Activated CD4-positive, alpha-beta T cell treated with anti-CD3 and anti-CD28 coated beads, Interleukin-2, amount 50 U/mL, for 24 hours (primary cell): ENCODE results near the gene PRMT3.
"Not testable (repeated sequence)": the region's sequence is repeated elsewhere in the genome, so short reads cannot be mapped to it uniquely, and the experiment has no call there.

Experiments
- DNase-seq, 2 donors: peaks; one replicate each; pipeline ENCODE4 v3.0.0-alpha.2; 2020; ENCODE audit warnings: low read depth in 1 of 2, low spot score in 1 of 2

Gene PRMT3

DNA sequence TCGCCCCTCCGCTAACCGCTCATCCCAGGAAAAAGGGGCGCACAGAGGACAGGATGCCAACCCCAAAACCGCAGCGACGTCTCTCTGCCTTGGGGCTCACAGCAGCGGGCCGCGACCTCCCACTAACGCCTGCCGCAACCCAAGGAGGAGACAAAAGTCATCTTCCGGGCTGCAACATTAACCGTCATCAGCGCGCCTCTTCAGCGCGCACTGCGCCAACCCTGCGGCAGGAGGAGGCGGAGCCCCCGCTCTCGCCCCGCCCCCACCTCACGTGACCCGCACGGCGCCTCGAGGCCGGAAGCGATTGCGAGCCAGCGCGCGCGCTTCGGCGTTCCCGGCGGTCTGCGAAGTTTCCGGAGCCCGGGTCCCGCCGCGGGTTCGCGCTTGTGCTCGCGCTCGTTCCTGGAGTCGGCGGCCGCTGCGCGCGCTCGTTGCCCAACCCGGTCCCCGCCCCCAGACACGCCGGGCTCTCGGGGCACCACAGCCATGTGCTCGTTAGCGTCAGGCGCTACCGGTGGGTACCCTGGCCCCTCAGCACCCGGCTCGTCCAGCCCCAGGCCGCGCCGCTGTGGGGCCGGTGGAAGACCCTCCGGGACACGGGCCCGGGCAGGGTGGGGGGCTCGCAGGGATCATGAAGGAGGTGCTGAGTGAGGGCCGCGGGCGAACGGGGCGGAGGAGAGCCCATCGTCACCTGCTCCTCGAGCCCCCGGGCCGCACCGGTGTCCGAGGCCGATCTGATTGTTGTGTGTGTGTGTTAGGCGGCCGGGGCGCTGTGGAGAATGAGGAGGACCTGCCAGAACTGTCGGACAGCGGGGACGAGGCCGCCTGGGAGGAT is at the start of gene PRMT3:
TSS of gene PRMT3 (plus strand) at position 456 of the 835 bp plus-strand sequence. CDS start at position 487, 31 bp downstream.
- peak; percentile 93 to 94 for DNase-seq

DNA sequence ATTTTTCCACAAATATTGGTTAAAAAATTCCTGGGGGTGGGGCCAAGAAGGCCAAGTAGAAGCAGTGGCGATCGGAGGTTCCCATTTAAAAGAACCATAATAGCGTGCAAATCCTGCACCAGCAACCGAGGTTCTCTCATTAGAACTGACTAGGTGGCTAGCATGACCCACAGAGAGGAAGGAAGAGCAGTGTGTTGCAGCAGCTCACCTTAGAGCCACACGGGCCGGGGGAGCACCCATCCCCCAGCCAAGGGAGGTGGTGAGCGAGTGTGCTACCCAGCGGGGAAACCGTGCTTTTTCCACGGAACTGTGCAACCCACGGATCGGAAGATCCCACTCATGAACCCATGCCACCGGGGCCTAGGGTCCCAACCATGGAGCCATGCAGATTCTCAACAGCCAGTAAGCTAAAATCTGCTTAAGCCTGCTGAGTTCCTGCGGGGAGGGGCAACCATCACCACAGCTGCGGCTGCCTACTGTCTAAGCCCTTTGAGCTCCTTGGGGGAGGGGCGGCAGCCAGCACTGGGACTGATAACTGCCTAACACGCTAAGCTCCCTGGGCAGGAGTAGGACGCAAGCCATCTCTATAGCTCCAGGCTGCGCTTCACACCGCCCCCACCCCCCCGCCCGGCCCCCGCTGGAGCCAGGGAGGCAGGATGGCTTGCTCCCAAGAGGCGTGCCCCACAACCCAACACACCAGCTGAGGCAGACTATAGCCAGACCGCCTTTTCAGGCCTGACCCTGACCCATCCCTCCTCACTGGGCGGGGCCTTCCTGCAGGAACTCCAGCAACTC is 45.0 kb upstream of the PRMT3 start:
- DNase-seq: no peak

DNA sequence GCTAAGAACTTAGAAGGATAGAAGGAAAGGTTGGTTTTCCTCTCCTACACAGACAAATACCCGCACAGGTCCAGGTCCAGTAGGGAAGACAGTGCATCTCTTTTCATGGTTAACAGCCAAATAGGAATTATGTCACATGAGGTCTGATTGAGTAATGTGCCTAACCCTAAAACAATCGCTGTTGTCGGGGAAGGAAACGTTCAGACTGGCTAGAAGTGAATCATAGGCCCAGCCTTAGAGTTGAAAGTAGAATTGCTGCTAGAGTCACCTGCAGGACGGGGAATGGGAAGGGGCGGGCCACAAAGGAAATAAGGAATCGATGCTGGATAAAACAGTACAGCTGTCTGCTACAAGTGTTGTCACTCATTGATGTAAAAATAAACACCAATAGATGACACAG is 36.4 kb upstream of the PRMT3 start:
- DNase-seq: no peak

DNA sequence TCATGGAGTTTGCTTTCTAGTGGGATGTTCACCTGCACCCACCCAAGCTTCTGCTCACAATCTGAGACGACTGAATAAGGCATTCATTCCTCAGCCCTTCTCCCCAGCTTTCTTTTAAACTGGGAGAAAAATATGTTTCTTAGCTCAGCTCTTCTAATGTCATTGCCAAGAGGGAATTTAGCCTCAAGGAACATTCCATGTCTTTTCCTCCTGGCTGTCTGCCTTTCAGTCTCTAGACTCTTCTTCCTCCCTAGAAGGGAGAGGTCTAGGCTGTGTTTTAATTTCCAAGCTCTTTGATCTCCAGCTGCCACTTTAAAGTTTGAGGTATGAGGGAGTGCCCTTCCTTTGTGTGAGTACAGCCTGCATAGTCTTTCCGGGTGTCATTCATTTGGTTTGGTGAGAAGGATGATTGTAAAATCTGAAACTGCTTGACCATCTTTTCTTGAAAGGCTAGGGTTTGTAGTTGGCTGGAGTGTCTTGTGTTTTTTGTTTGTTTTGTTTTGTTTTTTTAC is 35.7 kb upstream of the PRMT3 start:
- DNase-seq: no peak

DNA sequence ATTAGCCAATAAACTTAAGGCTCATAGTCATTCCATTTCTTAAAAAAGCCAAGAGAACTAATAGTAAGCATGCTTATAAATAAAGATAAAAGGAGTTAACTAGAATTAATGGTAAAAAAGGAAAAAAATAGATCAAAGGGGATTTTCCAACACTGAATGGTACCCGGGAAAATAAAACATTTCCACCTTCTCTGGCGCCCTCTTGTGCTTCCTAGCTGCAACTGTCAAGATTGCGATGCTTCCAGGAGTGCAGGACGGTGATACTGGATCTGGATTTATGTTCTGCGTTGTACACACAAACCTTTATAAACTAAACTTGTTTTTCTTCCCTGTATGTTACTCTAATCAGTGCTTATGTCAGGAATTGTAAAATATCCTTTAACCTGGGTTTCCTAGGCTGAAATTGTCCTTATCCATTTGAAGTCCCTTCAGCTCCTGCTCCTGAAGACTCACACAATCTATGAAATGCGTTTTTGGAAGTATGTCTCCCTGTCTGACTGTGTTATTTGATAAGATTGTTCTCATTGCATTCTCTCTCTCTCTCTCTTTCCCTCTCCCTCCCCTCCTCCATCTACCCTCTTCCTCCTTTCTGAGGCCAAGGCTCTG is 33.6 kb upstream of the PRMT3 start:
- DNase-seq: no peak

DNA sequence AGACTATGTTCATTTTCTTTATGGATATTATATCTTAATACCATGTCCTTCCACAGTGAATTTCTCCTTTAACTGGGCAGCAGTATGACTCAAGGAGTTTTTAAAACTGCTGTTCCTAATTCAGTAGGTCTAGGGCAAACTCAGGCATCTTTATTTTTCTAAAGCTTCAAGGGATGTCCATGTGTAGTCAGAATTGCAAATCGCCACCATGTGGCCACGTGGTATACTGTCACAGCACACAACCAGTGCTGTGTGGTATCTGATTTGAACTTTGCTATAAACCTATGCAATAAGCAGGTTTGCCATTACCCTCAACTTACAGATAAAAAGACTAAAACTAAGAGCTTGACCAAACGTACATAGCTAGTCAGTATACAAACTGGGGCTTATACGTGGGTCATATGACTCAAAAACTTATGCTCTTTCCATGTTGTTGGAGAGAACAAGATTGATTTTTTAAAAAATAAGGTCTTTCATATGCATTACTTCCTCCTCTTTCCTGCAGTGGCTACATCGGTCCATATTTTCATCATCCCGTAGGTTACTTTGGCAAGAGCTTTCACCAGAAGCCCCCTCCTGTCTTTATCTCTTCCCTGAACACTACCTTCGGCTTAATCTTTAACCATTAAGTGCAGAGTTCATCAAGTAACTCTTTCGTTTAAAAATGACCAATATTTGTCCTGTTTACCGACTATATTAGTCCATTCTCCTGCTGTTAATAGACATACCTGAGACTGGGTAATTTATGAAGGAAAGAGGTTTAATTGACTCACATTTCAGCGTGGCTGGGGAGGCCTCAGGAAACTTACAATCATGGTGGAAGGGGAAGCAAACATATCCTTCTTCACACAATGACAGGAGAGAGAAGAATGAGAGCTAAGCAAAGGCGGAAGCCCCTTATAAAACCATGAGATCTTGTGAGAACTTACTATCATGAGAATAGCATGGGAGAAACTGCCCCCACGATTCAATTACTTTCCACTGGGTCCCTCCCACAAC is 32.0 kb upstream of the PRMT3 start:
- no peak for DNase-seq

DNA sequence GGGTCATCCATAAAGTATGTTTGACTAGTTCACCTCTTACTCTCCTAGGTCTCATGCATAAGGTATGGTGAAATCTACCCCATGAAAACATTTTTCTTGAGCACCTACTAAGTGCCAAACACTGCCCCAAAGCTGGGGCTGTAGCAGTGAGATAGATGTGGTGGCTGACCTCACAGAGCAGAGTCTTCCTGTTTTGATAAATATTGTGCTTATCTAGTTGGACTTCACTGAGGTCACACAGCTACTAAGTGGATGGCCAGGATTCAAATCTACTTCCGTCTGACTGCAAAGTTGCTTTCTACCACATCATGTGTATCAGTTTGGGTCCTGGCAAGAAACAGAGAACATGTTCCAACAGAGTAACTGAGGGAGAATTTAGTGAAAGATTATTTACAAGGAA is 30.4 kb upstream of the PRMT3 start:
- DNase-seq: no peak

DNA sequence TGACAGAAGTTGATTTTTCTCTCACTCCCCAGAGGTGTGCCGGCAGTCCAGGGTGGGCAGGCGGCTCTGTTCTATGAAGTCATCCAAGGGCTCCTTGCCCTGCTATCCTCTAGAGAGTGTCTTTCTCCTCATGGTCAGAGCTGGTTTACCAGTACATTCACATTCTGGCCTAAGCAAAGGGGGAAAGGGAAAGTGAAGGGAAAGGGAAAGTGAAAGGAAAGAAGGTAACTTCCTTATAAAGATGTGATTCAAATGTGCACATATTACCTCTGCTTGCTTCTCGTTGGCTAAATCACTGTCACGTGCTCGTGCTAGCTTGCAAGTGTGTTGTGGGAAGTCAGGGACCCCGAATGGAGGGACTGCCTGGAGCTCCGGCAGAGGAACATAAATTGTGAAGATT is 26.9 kb upstream of the PRMT3 start:
- no peak for DNase-seq

DNA sequence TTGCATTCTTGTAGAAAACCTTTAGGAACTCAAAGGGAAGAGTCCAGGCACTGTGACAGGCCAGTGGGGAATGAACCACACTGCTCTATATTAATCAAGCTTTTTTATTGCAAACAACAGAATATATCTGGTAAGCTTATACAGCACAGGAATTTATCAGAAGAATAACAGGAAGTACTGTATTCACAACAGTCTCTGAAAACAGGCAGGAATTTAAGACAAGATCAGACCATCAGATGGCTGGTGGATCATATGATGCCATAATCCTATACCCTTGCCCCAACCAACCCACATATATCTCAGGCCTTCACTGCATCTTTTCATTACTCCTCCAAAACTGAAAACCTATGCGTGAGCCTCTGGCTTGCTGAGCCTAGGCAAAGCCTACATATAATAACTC is 25.0 kb upstream of the PRMT3 start:
- DNase-seq: no peak

DNA sequence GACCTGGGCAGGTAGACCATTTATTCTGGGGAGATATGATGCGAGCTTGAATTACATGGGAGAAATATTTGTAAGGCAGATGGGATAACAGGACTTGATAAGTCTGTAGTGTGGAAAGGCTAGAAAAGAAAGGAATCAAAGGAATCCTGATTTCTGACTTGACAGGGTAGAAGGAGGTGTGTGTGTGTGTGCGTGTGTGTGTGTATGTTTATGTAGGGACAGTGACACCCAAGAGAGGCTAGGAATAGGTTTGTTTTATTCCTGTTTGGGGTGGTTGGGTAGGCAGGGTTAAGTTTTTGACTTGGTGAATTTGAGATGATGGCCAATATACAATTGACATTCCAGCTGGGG is 24.4 kb upstream of the PRMT3 start:
- no peak for DNase-seq

DNA sequence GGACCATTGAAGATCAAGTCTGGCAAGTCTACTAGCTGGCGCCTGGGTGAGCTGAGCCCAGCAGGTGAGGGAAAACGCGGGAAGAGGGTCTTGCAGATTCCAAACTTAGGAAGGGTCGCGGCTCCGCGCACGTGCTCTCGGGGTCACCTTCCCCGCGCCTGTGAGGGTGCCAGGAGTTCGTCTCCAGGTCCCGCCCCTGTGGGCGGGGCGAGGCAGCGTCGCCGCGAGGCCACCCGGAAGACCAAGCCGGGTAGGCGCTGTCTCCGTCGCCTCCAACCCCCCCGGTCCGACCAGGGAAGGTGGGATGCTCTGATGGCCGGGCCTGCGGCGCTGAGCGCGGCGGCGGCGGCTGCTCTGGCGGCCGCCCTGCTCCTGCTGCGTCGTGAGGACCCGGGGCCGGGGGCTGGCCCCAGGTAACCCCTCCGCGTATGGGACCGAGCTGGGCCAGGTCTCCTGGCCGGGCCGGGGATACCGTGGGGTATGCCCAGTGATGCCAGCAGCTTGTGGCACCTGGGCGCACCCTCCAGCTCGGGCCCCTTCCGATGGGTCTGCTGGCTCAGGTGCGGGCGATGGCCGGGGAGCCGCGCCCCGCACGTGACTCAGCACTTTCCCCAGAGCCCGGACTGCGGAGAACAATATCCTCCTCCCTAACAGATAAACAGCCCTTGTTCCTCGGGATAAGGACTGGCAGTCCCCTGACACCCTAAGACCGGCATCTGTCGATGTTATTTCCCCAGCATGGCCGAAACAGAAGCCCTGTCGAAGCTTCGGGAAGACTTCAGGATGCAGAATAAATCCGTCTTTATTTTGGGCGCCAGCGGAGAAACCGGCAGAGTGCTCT is 23.8 kb upstream of the PRMT3 start, which contains the start of gene HTATIP2:
TSS of gene HTATIP2 (plus strand) at position 215 of the 841 bp plus-strand sequence. CDS start at position 739, 524 bp downstream.
- DNase-seq: peak; percentile 51 to 57

DNA sequence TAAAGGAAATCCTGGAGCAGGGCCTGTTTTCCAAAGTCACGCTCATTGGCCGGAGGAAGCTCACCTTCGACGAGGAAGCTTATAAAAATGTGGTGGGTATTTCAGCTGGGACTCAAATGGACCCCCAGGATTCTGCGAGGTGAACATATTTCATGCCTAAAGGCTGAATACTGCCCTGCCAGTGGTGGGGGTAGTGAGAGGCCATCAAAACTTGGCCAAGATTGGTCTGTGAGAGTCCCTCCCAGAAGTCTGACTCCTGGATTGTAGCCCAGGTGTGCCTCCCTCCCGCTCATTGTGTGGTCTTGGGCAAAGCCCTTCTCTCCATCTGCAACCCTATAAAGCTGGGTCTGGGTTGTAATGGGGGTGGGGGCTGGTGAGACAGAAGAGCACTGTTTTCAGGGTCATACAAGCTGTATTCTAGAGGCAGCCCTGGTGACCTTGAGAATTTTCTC is 23.1 kb upstream of the PRMT3 start:
- no peak for DNase-seq

DNA sequence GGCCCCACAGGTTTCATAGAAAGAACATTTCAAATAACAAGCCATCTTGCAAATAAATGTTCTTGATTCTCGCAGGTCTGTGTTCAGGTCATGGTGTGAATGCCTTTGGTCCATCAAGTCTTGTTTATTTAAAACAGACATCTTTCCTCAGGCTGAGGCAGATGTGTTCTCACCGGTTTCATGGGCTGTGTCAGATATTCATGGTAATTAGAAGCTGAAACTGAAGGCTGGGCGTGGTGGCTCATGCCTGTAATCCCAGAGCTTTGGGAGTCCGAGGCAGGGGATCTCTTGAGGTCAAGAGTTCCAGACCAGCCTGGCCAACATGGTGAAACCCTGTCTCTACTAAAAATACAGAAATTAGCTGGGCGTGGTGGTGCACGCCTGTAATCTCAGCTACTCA is 22.1 kb upstream of the PRMT3 start:
- DNase-seq: not testable (repeated sequence)

DNA sequence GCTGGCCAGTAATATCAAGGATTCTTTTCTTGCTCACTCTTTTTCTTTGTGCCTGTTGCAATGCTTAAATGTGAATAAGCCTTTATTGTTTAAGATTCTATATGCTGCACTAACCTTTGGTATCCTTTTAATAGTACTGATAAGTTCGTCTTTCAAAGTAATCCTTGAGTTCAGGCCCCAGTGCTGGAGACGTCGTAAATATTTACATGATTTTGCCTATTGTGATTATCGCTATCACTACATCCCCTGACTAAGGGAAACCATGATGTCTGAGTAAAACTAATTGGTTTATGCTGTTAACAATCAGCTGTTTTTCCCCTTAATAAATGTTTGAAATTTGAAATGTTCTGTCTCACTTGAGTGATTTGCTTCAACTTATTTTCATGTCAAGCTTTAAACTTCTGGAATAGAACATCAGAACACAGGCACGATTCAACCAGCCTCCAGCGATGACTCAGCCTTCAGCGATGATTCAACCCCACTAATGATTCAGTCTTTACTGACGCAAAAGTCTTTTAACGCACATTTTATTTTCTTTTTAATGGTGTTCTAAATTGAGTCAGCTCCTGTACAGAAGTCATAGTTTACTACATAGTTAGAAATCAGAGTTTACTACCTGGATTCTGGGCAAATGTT is 20.1 kb upstream of the PRMT3 start:
- peak; percentile 23 to 72 for DNase-seq

DNA sequence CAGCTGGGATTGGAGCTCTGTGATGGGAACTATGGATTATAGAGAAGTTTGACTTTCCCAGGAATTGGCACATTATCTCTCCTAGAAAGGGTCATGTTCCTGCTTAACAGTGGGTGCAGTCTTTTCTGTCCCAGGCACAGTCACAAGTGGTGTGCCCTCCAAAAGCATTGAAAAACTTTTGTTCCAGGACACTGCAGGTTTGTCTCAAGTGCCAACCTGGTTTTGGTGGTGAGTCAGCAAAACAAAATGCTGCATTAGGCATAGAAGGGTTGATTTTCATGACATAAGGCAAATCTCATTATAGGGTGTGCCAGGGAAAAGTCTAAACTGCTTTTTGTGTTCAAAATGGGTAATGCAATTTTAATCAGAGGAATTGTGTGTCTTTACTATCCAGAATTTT is 19.1 kb upstream of the PRMT3 start:
- no peak for DNase-seq

DNA sequence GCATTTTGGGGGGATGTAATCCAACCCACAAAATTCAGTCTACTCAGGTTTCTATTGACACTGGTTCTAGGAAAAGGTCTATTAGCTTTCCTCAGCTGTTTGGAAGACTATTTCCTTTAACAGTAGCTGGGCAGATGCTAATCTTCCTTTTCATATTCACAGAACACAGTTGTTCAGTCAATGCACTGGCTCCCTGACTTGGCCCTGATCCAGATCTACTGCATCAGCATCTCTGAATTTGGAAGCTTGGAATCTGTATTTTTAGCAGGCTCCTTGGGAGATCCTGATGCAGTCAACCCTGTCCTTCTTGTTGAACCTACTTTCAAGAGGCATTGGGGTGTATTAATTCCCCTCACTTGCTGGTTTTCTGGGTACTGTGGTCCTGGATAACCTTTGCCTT is 17.7 kb upstream of the PRMT3 start:
- no peak for DNase-seq

DNA sequence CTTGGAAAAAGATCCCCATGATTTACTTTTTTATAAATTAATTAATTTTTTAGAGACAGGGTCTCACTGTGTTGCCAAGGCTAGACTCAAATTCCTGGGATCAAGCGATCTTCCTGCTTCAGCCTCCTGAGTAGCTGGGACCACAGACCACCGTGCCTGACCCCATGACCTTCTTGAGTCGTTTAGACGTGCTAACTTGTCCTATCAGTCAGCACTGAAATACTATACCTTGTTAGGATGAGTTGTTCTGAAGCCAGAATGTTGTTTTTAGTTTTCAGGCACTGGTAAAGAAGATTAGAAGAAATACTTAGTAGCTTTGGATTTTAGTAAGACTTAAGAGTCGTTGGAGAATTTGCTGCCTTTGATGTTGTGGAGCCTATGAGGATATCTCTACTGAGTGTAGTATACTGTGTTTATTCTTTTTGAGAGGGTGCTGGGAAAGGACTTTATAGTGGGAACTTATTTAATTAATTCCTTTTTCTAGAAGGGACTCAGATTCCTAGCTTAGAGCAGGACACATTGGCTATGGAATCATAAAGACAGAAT is 15.4 kb upstream of the PRMT3 start:
- DNase-seq: no peak

DNA sequence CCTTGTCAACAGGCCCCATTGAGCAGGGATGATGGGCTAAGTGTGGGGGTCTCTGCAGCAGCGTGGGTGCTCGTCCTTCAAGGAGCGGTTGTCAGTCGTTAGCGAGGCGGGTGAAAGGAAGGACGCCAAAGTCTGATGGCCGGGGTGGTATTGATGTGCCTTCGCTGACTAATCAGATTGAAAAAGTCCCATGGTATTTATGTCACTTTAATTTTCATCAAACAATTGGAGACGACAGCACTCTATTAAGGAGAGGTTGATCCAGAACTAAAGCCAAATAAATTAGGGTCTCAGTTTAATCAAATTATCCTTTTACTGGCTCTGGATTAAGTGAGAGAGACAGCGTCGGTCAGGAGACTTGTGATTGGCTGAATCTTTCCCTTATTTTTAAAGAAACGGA is 14.4 kb upstream of the PRMT3 start:
- DNase-seq: no peak
